GM13976 (cell line): ENCODE measurements around the gene SETD6.

Experiments used
- DNase-seq: peaks from one replicate; pipeline ENCODE4 v3.0.0; 2012; ENCODE audit warnings: low spot score
- CTCF ChIP-seq: IDR thresholded peaks from 2 replicates; pipeline ENCODE4 v1.5.1; 2012; ENCODE audit warnings: borderline replicate concordance, mild to moderate bottlenecking; ENCODE audit not compliant: insufficient read depth; ENCODE audit errors: extremely low read depth, missing control alignments, control extremely low read depth
- in situ Hi-C: fragments of 300-500 bp; cut with MboI; formaldehyde crosslinking; loops from one replicate; pipeline ENCODE4 v1.12.0; 2022; ENCODE audit warnings: low sequenced_read_pairs, mixed read lengths, inconsistent platforms; ENCODE audit not compliant: unreplicated experiment

SETD6 gene

GRCh38 chr16:58498341-58499091, 16.8 kb upstream of the SETD6 start:
- no peak for TF ChIP-seq CTCF
- in situ Hi-C loops: no loop called here
- no peak for DNase-seq

GRCh38 chr16:58499092-58499511, 16.2 kb upstream of the SETD6 start:
- in situ Hi-C loops: no loop called here
- no peak for TF ChIP-seq CTCF
- no peak for DNase-seq

GRCh38 chr16:58499615-58500351, 15.5 kb upstream of the SETD6 start, which contains the start of gene NDRG4:
Gene NDRG4, plus strand, starts transcription at chr16:58500143. Its CDS starts 106 bp downstream, at chr16:58500249.
- peak; percentile 83 for DNase-seq
- TF ChIP-seq CTCF: no peak
- in situ Hi-C loops: loop anchor here (10.0 kb wide), 1 partner anchor 255 kb away; no protein-coding TSS in a partner anchor

- in situ Hi-C loops: loop anchor here (10.0 kb wide), 1 partner anchor 254 kb away; no protein-coding TSS in a partner anchor
- peak; percentile 47 for DNase-seq
- no peak for TF ChIP-seq CTCF
Measured at GRCh38 chr16:58500430-58501241, 14.7 kb upstream of the SETD6 start.

GRCh38 chr16:58501242-58502131, 13.8 kb upstream of the SETD6 start:
- peak; percentile 55 for DNase-seq
- TF ChIP-seq CTCF: no peak
- in situ Hi-C loops: loop anchor here (10.0 kb wide), 1 partner anchor 253 kb away; no protein-coding TSS in a partner anchor
